Stimulated activated CD4-positive, alpha-beta T cell treated with anti-CD3 and anti-CD28 coated beads, Interleukin-4, amount 100 ng/mL, for 1 hour (primary cell): Measurements from ENCODE around the gene RAG2.

Experiments used
- DNase-seq: peaks from one replicate; pipeline ENCODE4 v3.0.0-alpha.2; 2020

The RAG2 gene

GRCh38 chr11:36598051-36598450 lies at the start of gene RAG2:
Gene RAG2, minus strand, starts transcription at chr11:36598236. Its CDS starts 4,068 bp downstream, at chr11:36594168.
- DNase-seq: no peak

- no peak for DNase-seq
These were observed 40.5 kb upstream of the RAG2 start for GRCh38 chr11:36638556-36638955.

- no peak for DNase-seq
These were observed 37.2 kb upstream of the RAG2 start for GRCh38 chr11:36635066-36635862.

GRCh38 chr11:36631774-36632173 lies 33.7 kb upstream of the RAG2 start:
- DNase-seq: no peak

GRCh38 chr11:36628765-36629244 lies 30.8 kb upstream of the RAG2 start:
- no peak for DNase-seq

GRCh38 chr11:36628141-36628540 lies 30.1 kb upstream of the RAG2 start:
- no peak for DNase-seq

GRCh38 chr11:36627471-36627870 lies 29.4 kb upstream of the RAG2 start:
- no peak for DNase-seq

- no peak for DNase-seq
These were observed 29.0 kb upstream of the RAG2 start for GRCh38 chr11:36627006-36627405.

- no peak for DNase-seq
These were observed 25.5 kb upstream of the RAG2 start for GRCh38 chr11:36623494-36623893.

GRCh38 chr11:36622431-36623136 lies 24.5 kb upstream of the RAG2 start:
- no peak for DNase-seq

- no peak for DNase-seq
These were observed 22.2 kb upstream of the RAG2 start for GRCh38 chr11:36620246-36620645.

GRCh38 chr11:36619502-36619901 lies 21.5 kb upstream of the RAG2 start:
- DNase-seq: no peak

- DNase-seq: no peak
These were observed 20.5 kb upstream of the RAG2 start for GRCh38 chr11:36618363-36619047.

GRCh38 chr11:36617543-36618362 lies 19.7 kb upstream of the RAG2 start:
- no peak for DNase-seq

- no peak for DNase-seq
These were observed 17.8 kb upstream of the RAG2 start for GRCh38 chr11:36615826-36616225.

GRCh38 chr11:36609383-36609782 lies 11.3 kb upstream of the RAG2 start:
- DNase-seq: no peak

- DNase-seq: no peak
These were observed 10.6 kb upstream of the RAG2 start for GRCh38 chr11:36608491-36609199.

- DNase-seq: no peak
These were observed 7.5 kb upstream of the RAG2 start for GRCh38 chr11:36605221-36606216.

- no peak for DNase-seq
These were observed 4.1 kb upstream of the RAG2 start for GRCh38 chr11:36602135-36602534.

- DNase-seq: no peak
These were observed 3.1 kb upstream of the RAG2 start for GRCh38 chr11:36601155-36601554.

GRCh38 chr11:36600180-36600579 lies 2.1 kb upstream of the RAG2 start:
- DNase-seq: no peak
